ENCODE measurements around the gene STK32B. TPM values are rescaled to one million over a fixed set of nuclear protein-coding genes. Genes with fewer than 3 reads are reported as not detected.
"Not testable (repeated sequence)": the region's sequence is repeated elsewhere in the genome, so short reads cannot be mapped to it uniquely, and the experiment has no call there.

Gene STK32B
- total and polyA plus RNA-seq, 7 experiments from 2014 or later, result 1.7 TPM; not detected in 6

GRCh38 chr4:5435823-5436222 lies 384.5 kb downstream of the STK32B start:
- H3K4me3 ChIP-seq (ENCODE audit: low read length), result no peak overlapping the region
- DNase-seq, result no peak
- peaks cover 0 to 11% (median 3%) of the 10 kb centered on the region in 11 donors for H3K9me3 Mint-ChIP-seq
- H3K36me3 Mint-ChIP-seq, result no peaks in the 10 kb centered on the region
- no peaks in the 10 kb centered on the region for H3K9me3 ChIP-seq (ENCODE audit: control insufficient read depth in 2 of 3, low read length in 3 of 3)
- H3K27me3 Mint-ChIP-seq, result peaks cover 0 to 10% (median 0%) of the 10 kb centered on the region in 5 donors
- H3K27ac Mint-ChIP-seq, result no peak overlapping the region
- H3K4me1 Mint-ChIP-seq, result no peaks in the 10 kb centered on the region
- H3K27me3 ChIP-seq (ENCODE audit: control insufficient read depth in 2 of 2, insufficient read depth in 2 of 2, low read length in 2 of 2), result no peaks in the 10 kb centered on the region
- no peaks in the 10 kb centered on the region for H3K4me1 ChIP-seq (ENCODE audit: control insufficient read depth in 2 of 2, insufficient read depth in 2 of 2, low read length in 2 of 2)
- H3K27ac ChIP-seq (ENCODE audit: low read depth, low read length), result no peak overlapping the region
- POLR2A ChIA-PET, result no interaction called here
- H3K4me3 Mint-ChIP-seq, result no peak overlapping the region
- intact Hi-C loops (cut with micrococcal nuclease), result no loop called here
- ATAC-seq, result no peak
- no peaks in the 10 kb centered on the region for H3K36me3 ChIP-seq (ENCODE audit: control insufficient read depth in 2 of 3, insufficient read depth in 3 of 3, low read length in 3 of 3)
- CTCF ChIA-PET, result no interaction called here

- DNase-seq; H3K9me3 Mint-ChIP-seq; H3K4me1 ChIP-seq (ENCODE audit: control insufficient read depth in 2 of 2, insufficient read depth in 2 of 2, low read length in 2 of 2); H3K27ac ChIP-seq (ENCODE audit: low read depth, low read length); intact Hi-C loops (cut with micrococcal nuclease); H3K9me3 ChIP-seq (ENCODE audit: control insufficient read depth in 2 of 3, low read length in 3 of 3); H3K4me3 ChIP-seq (ENCODE audit: low read length); H3K36me3 Mint-ChIP-seq; ATAC-seq; H3K4me3 Mint-ChIP-seq; H3K27me3 ChIP-seq (ENCODE audit: control insufficient read depth in 2 of 2, insufficient read depth in 2 of 2, low read length in 2 of 2); H3K27ac Mint-ChIP-seq; CTCF ChIA-PET; H3K27me3 Mint-ChIP-seq; POLR2A ChIA-PET; H3K4me1 Mint-ChIP-seq; H3K36me3 ChIP-seq (ENCODE audit: control insufficient read depth in 2 of 3, insufficient read depth in 3 of 3, low read length in 3 of 3): not testable (repeated sequence)
Observed at GRCh38 chr4:5443976-5444802, 392.9 kb downstream of the STK32B start.

- Mint-ChIP-seq H3K27me3 (peaks cover 0 to 4% (median 0%) of the 10 kb centered on the region in 5 donors), H3K4me1 (no peaks in the 10 kb centered on the region), H3K27ac (no peak overlapping the region), H3K36me3 (no peaks in the 10 kb centered on the region), H3K4me3 (no peak overlapping the region), H3K9me3 (peaks cover 0 to 4% (median 0%) of the 10 kb centered on the region in 11 donors)
- ATAC-seq (no peak), DNase-seq (no peak)
- ChIA-PET CTCF (interaction anchor here (0.9 kb wide), 1 partner anchor 12 kb away, joined by 3 read pairs; no protein-coding TSS in a partner anchor), POLR2A (no interaction called here)
- H3K9me3 ChIP-seq (ENCODE audit: control insufficient read depth in 2 of 3, low read length in 3 of 3), result no peaks in the 10 kb centered on the region
- no peaks in the 10 kb centered on the region for H3K4me1 ChIP-seq (ENCODE audit: control insufficient read depth in 2 of 2, insufficient read depth in 2 of 2, low read length in 2 of 2)
- no peak overlapping the region for H3K27ac ChIP-seq (ENCODE audit: low read depth, low read length)
- intact Hi-C loops (cut with micrococcal nuclease), result no loop called here
- no peak overlapping the region for H3K4me3 ChIP-seq (ENCODE audit: low read length)
- no peaks in the 10 kb centered on the region for H3K36me3 ChIP-seq (ENCODE audit: control insufficient read depth in 2 of 3, insufficient read depth in 3 of 3, low read length in 3 of 3)
- no peaks in the 10 kb centered on the region for H3K27me3 ChIP-seq (ENCODE audit: control insufficient read depth in 2 of 2, insufficient read depth in 2 of 2, low read length in 2 of 2)
Observed at GRCh38 chr4:5444918-5445517, 393.7 kb downstream of the STK32B start.

- Mint-ChIP-seq H3K4me1 (no peaks in the 10 kb centered on the region), H3K9me3 (peaks cover 0 to 4% (median 0%) of the 10 kb centered on the region in 11 donors), H3K36me3 (no peaks in the 10 kb centered on the region), H3K4me3 (no peak overlapping the region), H3K27ac (no peak overlapping the region), H3K27me3 (peaks cover 0 to 4% (median 0%) of the 10 kb centered on the region in 5 donors)
- ChIA-PET CTCF (no interaction called here), POLR2A (no interaction called here)
- H3K4me1 ChIP-seq (ENCODE audit: control insufficient read depth in 2 of 2, insufficient read depth in 2 of 2, low read length in 2 of 2), result no peaks in the 10 kb centered on the region
- no peak overlapping the region for H3K27ac ChIP-seq (ENCODE audit: low read depth, low read length)
- DNase-seq, result no peak
- H3K36me3 ChIP-seq (ENCODE audit: control insufficient read depth in 2 of 3, insufficient read depth in 3 of 3, low read length in 3 of 3), result no peaks in the 10 kb centered on the region
- intact Hi-C loops (cut with micrococcal nuclease), result no loop called here
- no peaks in the 10 kb centered on the region for H3K9me3 ChIP-seq (ENCODE audit: control insufficient read depth in 2 of 3, low read length in 3 of 3)
- H3K4me3 ChIP-seq (ENCODE audit: low read length), result no peak overlapping the region
- no peak for ATAC-seq
- no peaks in the 10 kb centered on the region for H3K27me3 ChIP-seq (ENCODE audit: control insufficient read depth in 2 of 2, insufficient read depth in 2 of 2, low read length in 2 of 2)
Observed at GRCh38 chr4:5446595-5447226, 395.4 kb downstream of the STK32B start.

GRCh38 chr4:5447755-5448154 lies 396.5 kb downstream of the STK32B start:
- no peak overlapping the region for H3K4me3 Mint-ChIP-seq
- ChIA-PET POLR2A (no interaction called here), CTCF (no interaction called here)
- Histone ChIP-seq H3K27ac (ENCODE audit: low read depth, low read length) (no peak overlapping the region), H3K27me3 (ENCODE audit: control insufficient read depth in 2 of 2, insufficient read depth in 2 of 2, low read length in 2 of 2) (no peaks in the 10 kb centered on the region), H3K36me3 (ENCODE audit: control insufficient read depth in 2 of 3, insufficient read depth in 3 of 3, low read length in 3 of 3) (no peaks in the 10 kb centered on the region), H3K4me3 (ENCODE audit: low read length) (no peak overlapping the region), H3K9me3 (ENCODE audit: control insufficient read depth in 2 of 3, low read length in 3 of 3) (no peaks in the 10 kb centered on the region), H3K4me1 (ENCODE audit: control insufficient read depth in 2 of 2, insufficient read depth in 2 of 2, low read length in 2 of 2) (no peaks in the 10 kb centered on the region)
- intact Hi-C loops (cut with micrococcal nuclease), result no loop called here
- DNase-seq (no peak), ATAC-seq (no peak)
- H3K4me1 Mint-ChIP-seq, result no peaks in the 10 kb centered on the region
- no peak overlapping the region for H3K27ac Mint-ChIP-seq
- peaks cover 0 to 4% (median 0%) of the 10 kb centered on the region in 5 donors for H3K27me3 Mint-ChIP-seq
- no peaks in the 10 kb centered on the region for H3K36me3 Mint-ChIP-seq
- H3K9me3 Mint-ChIP-seq, result peaks cover 0 to 4% (median 0%) of the 10 kb centered on the region in 11 donors

GRCh38 chr4:5448221-5448620 lies 396.9 kb downstream of the STK32B start:
- Histone ChIP-seq H3K27ac (ENCODE audit: low read depth, low read length) (no peak overlapping the region), H3K9me3 (ENCODE audit: control insufficient read depth in 2 of 3, low read length in 3 of 3) (no peaks in the 10 kb centered on the region), H3K4me3 (ENCODE audit: low read length) (no peak overlapping the region), H3K27me3 (ENCODE audit: control insufficient read depth in 2 of 2, insufficient read depth in 2 of 2, low read length in 2 of 2) (no peaks in the 10 kb centered on the region), H3K4me1 (ENCODE audit: control insufficient read depth in 2 of 2, insufficient read depth in 2 of 2, low read length in 2 of 2) (no peaks in the 10 kb centered on the region), H3K36me3 (ENCODE audit: control insufficient read depth in 2 of 3, insufficient read depth in 3 of 3, low read length in 3 of 3) (no peaks in the 10 kb centered on the region)
- peaks cover 0 to 7% (median 0%) of the 10 kb centered on the region in 5 donors for H3K27me3 Mint-ChIP-seq
- no peak for ATAC-seq
- H3K27ac Mint-ChIP-seq, result no peak overlapping the region
- no peaks in the 10 kb centered on the region for H3K36me3 Mint-ChIP-seq
- H3K4me3 Mint-ChIP-seq, result no peak overlapping the region
- no peaks in the 10 kb centered on the region for H3K4me1 Mint-ChIP-seq
- ChIA-PET POLR2A (no interaction called here), CTCF (no interaction called here)
- intact Hi-C loops (cut with micrococcal nuclease), result no loop called here
- peaks cover 0 to 4% (median 0%) of the 10 kb centered on the region in 11 donors for H3K9me3 Mint-ChIP-seq
- no peak for DNase-seq

Measured in naive thymus-derived CD4-positive, alpha-beta T cell (primary cell).